GM10266 (cell line): ENCODE results near the gene ZNF141.
A peak's percentile ranks its signal among the peaks of the same experiment; 100 is the strongest.

Experiments
- DNase-seq: peaks from one replicate; pipeline ENCODE4 v3.0.0; 2012; ENCODE audit errors: extremely low spot score
- CTCF ChIP-seq: IDR thresholded peaks from 2 replicates; pipeline ENCODE4 v1.5.1; 2012; ENCODE audit warnings: mild to moderate bottlenecking, low read depth; ENCODE audit not compliant: control insufficient read depth, insufficient read depth; ENCODE audit errors: missing control alignments

Gene ZNF141

GRCh38 chr4:309807-310206 lies 27.8 kb upstream of the ZNF141 start:
- no peak for TF ChIP-seq CTCF
- no peak for DNase-seq

- TF ChIP-seq CTCF, result no peak
- DNase-seq, result no peak
Observed at GRCh38 chr4:314296-314903, 23.2 kb upstream of the ZNF141 start.

- no peak for TF ChIP-seq CTCF
Observed at GRCh38 chr4:328729-329128, 8.9 kb upstream of the ZNF141 start.

GRCh38 chr4:335515-335914 lies 2.1 kb upstream of the ZNF141 start:
- no peak for DNase-seq
- TF ChIP-seq CTCF, result no peak

More at GRCh38 chr4:328729-329128, 8.9 kb upstream of the ZNF141 start:
- DNase-seq, result no peak

- TF ChIP-seq CTCF, result no peak
- peak; percentile 42 for DNase-seq
Observed at GRCh38 chr4:336099-336892, 1.3 kb upstream of the ZNF141 start.

- TF ChIP-seq CTCF, result no peak
- no peak for DNase-seq
Observed at GRCh38 chr4:336893-337142, 796 bp upstream of the ZNF141 start.

GRCh38 chr4:337932-338758 lies 531 bp downstream of the ZNF141 start:
- TF ChIP-seq CTCF, result no peak
- DNase-seq, result no peak
